GM12878 (cell line): ENCODE data around the gene PRR35. TPM values are rescaled to one million over a fixed set of nuclear protein-coding genes. Genes with fewer than 3 reads are reported as not detected.

Source experiments
- ATAC-seq: fragments of 200-7000 bp; cut with Tn5 transposase; 3 replicates; pipeline ENCODE4 v1.9.1; 2020; ENCODE audit warnings: mild to moderate bottlenecking, moderate library complexity
- BruUV-seq: library from RNA; stranded (reverse); fragments of 400-500 nt; replicated peaks from 2 replicates; lab custom pipeline; 2021; lab: Mats Ljungman, UMichigan
- CTCF ChIA-PET: fragments of 300-600 bp; sonication (Branson Sonifier 250); formaldehyde crosslinking; extraction: SDS; loops from one replicate; lab custom pipeline; 2021; ENCODE audit warnings: inconsistent platforms; lab: Yijun Ruan, JAX
- POLR2A ChIA-PET: fragments of 350-600 bp; formaldehyde crosslinking; extraction: SDS; loops from one replicate; lab custom pipeline; 2021; ENCODE audit warnings: inconsistent platforms; lab: Charles Lee
- RAD21 ChIA-PET: fragments of 300-600 bp; sonication (Branson Sonifier 250); formaldehyde crosslinking; loops from one replicate; lab custom pipeline; 2023; ENCODE audit warnings: antibody characterized with exemption; ENCODE audit not compliant: unreplicated experiment; lab: Charles Lee
- SMC1A ChIA-PET: fragments of 300-600 bp; sonication (Branson Sonifier 250); formaldehyde crosslinking; loops from one replicate; lab custom pipeline; 2023; ENCODE audit not compliant: unreplicated experiment, uncharacterized antibody; lab: Charles Lee
- DNase-seq: peaks from one replicate; pipeline ENCODE4 v3.0.0-alpha.2; 2011; ENCODE audit warnings: low read depth, low spot score
- FAIRE-seq: peaks from 3 replicates; lab custom pipeline; 2011; peaks lifted over from hg19 to GRCh38; lab: Jason Lieb, UNC
- H2AFZ ChIP-seq: 2 replicates; pipeline ENCODE4 v1.6.0; 2011; ENCODE audit warnings: low read depth, low read length, control low read depth; ENCODE audit not compliant: control insufficient read depth
- H3K27ac ChIP-seq: 2 replicates; pipeline ENCODE4 v1.5.1; 2011; ENCODE audit warnings: control low read depth; ENCODE audit not compliant: control insufficient read depth, insufficient read depth
- H3K27me3 ChIP-seq, 2 experiments: replicated peaks in 1 of 2; 2 replicates each; pipeline versions ENCODE4 v1.6.0 to v1.6.1; 2011; ENCODE audit warnings: low read length in 1 of 2; ENCODE audit not compliant: control insufficient read depth in 2 of 2, insufficient read depth in 2 of 2
- H3K36me3 ChIP-seq, 2 experiments: 2 replicates each; pipeline ENCODE4 v1.5.1; 2011; ENCODE audit warnings: low read length in 1 of 2; ENCODE audit not compliant: control insufficient read depth in 2 of 2, insufficient read depth in 2 of 2
- H3K4me1 ChIP-seq: 2 replicates; pipeline ENCODE4 v1.6.1; 2011; ENCODE audit warnings: mild to moderate bottlenecking, low read length, moderate library complexity, mixed read lengths; ENCODE audit not compliant: control insufficient read depth, insufficient read depth
- H3K4me2 ChIP-seq: 2 replicates; pipeline ENCODE4 v1.6.0; 2011; ENCODE audit warnings: control low read depth; ENCODE audit not compliant: control insufficient read depth, insufficient read depth
- H3K4me3 ChIP-seq: fragments of 200-600 bp; sonication (generic); 2 replicates; pipeline ENCODE4 v1.5.1; 2016
- H3K79me2 ChIP-seq: 2 replicates; pipeline ENCODE4 v1.6.0; 2011; ENCODE audit warnings: low read length; ENCODE audit not compliant: control insufficient read depth, insufficient read depth
- H3K9ac ChIP-seq: 2 replicates; pipeline ENCODE4 v1.8.0; 2011; ENCODE audit warnings: low read length, control low read depth, mixed read lengths; ENCODE audit not compliant: control insufficient read depth, insufficient read depth
- H3K9me3 ChIP-seq: replicated peaks from 3 replicates; pipeline ENCODE4 v1.5.1; 2011; ENCODE audit warnings: mild to moderate bottlenecking, low read length; ENCODE audit not compliant: control insufficient read depth, insufficient read depth
- H4K20me1 ChIP-seq: 2 replicates; pipeline ENCODE4 v1.6.0; 2011; ENCODE audit not compliant: control insufficient read depth, insufficient read depth
- MTA3 ChIP-seq: IDR thresholded peaks from 2 replicates; pipeline ENCODE4 v1.6.1; 2012; ENCODE audit warnings: low read length, inconsistent platforms, borderline replicate concordance
- POLR2AphosphoS5 ChIP-seq: IDR thresholded peaks from 2 replicates; pipeline ENCODE4 v1.6.1; 2011; ENCODE audit warnings: mild to moderate bottlenecking, low read length, inconsistent platforms
- SMARCA5 ChIP-seq: fragments of 450-650 bp; IDR thresholded peaks from 2 replicates; pipeline ENCODE4 v1.6.1; 2017; ENCODE audit warnings: mild to moderate bottlenecking
- SPI1 ChIP-seq: IDR thresholded peaks from 2 replicates; pipeline ENCODE4 v1.6.1; 2011; ENCODE audit warnings: low read depth, mild to moderate bottlenecking, low read length, moderate library complexity, borderline replicate concordance; ENCODE audit not compliant: insufficient read depth
- ZNF622 ChIP-seq: fragments of 450-650 bp; IDR thresholded peaks from 2 replicates; pipeline ENCODE4 v1.6.1; 2017; ENCODE audit warnings: mild to moderate bottlenecking, inconsistent platforms
- WGBS: methylation state at CpG from one replicate; pipeline ENCODE4 v1.1.6; 2016; ENCODE audit warnings: low lambda C conversion rate; ENCODE audit not compliant: insufficient replicate concordance, insufficient coverage; ENCODE audit errors: missing lambda C conversion rate; 5-methylcytosine and 5-hydroxymethylcytosine counted together
- in situ Hi-C: fragments of 300-500 bp; cut with MboI; formaldehyde crosslinking; loops from 9 replicates; pipeline ENCODE4 v1.14.3; 2018; ENCODE audit warnings: mixed read lengths
- intact Hi-C: fragments of 100-400 bp; cut with micrococcal nuclease; formaldehyde crosslinking; loops from one replicate; pipeline ENCODE4 v1.14.2; 2022; ENCODE audit not compliant: unreplicated experiment
- polyA plus RNA-seq, 11 experiments: library from polyadenylated mRNA; depleted of rRNA in 4 of 11; unstranded in 6 of 11; stranded (reverse) in 5 of 11; fragments of >200 nt; fragmentation: Nextera tagmentation in 4 of 11; fragmentation: Illumina TruSeq in 1 of 11; extraction: Ambion mirVana in 4 of 11; extraction: Trizol in 1 of 11; gene quantifications; 1 replicate in 1 of 11; 2 replicates in 10 of 11; pipeline versions ENCODE4 v1.2.1 to v1.2.3, GENCODE V29; 2011 to 2016; ENCODE audit warnings: inconsistent platforms in 2 of 11, missing spikeins in 2 of 11, low read depth in 1 of 11
- total RNA-seq, 4 experiments: library from RNA; depleted of rRNA in 3 of 4; stranded (reverse); fragments of >200 nt in 3 of 4; fragmentation: Illumina TruSeq in 1 of 4; extraction: Trizol in 1 of 4; gene quantifications; 2 replicates each; pipeline versions ENCODE4 v1.2.1 to v1.2.3, GENCODE V29; 2013 to 2021
- TF ChIP-seq, protein P1 (sequence below): IDR thresholded peaks from 2 replicates; pipeline ENCODE4 v1.6.1; 2011; ENCODE audit warnings: borderline replicate concordance, low read depth, mild to moderate bottlenecking, moderate library complexity, low read length; ENCODE audit not compliant: insufficient read depth, poor library complexity, severe bottlenecking

PRR35 gene
- total and polyA plus RNA-seq, 10 of the 15 experiments (the other 5 are each of a cell fraction or from before 2014, with no cell fraction given), result not detected

DNA sequence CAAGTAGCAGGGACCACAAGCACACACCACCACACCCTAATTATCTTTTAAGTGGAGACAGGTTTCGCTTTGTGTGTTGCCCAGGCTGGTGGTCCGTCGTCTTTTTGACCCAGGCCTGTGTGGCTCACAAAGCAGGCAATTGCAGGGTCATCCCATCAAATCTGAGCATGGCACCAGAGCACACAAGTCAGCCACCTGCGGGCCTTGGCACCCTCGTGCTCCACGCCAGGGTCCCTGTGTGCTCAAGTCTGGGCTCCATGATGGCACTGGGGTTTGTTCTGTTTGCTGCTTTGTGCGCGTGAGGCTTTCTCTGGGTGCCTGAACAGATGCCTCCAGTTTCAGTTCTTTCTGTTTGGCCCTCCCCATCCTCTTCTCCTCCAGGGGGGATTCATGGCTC lies 35.1 kb upstream of the PRR35 start:
- CTCF ChIA-PET, result interaction anchor here (1.4 to 1.6 kb wide), 2 partner anchors 42 to 75 kb away, joined by 3 to 5 read pairs; partner anchors contain the start of gene NHLRC4
- peak overlapping the region; percentile 99 for H3K4me2 ChIP-seq
- H3K27ac ChIP-seq, result peak overlapping the region; percentile 91
- in situ Hi-C loops, result no loop called here
- RAD21 ChIA-PET, result no interaction called here
- TF ChIP-seq SPI1 (0 out of 2 replicates have a peak, but pooled peaks have one; percentile 10), ZNF622 (no peak), POLR2AphosphoS5 (peak; percentile 24; the same call in 1 of the 2 replicates), MTA3 (0 out of 2 replicates have a peak, but pooled peaks have one; percentile 61), SMARCA5 (0 out of 2 replicates have a peak, but pooled peaks have one; percentile 17)
- TF ChIP-seq, protein P1, sequence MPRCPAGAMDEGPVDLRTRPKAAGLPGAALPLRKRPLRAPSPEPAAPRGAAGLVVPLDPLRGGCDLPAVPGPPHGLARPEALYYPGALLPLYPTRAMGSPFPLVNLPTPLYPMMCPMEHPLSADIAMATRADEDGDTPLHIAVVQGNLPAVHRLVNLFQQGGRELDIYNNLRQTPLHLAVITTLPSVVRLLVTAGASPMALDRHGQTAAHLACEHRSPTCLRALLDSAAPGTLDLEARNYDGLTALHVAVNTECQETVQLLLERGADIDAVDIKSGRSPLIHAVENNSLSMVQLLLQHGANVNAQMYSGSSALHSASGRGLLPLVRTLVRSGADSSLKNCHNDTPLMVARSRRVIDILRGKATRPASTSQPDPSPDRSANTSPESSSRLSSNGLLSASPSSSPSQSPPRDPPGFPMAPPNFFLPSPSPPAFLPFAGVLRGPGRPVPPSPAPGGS, result peak; percentile 5
- TF ChIP-seq, all 136 proteins: peak for 5
- ChIA-PET POLR2A (interaction anchor here (1.4 kb wide), 1 partner anchor 154 kb away, joined by 4 read pairs; the partner anchor contains the start of gene MRPL28), SMC1A (interaction anchor here (1.0 kb wide), 1 partner anchor 42 kb away, joined by 3 read pairs; the partner anchor contains the start of gene NHLRC4)
- intact Hi-C loops, result loop anchor here (5.0 kb wide), 2 partner anchors 42 to 112 kb away; partner anchors contain the start of genes METTL26, NHLRC4 and PIGQ
- DNase-seq (no peak), ATAC-seq (peak; percentile 3), FAIRE-seq (no peak)
- 74% methylated on average over 8 of the region's 8 CpGs for WGBS
- Histone ChIP-seq H3K79me2 (peaks cover 42% of the 10 kb centered on the region), H4K20me1 (no peaks in the 10 kb centered on the region; the same call in 1 of the 2 replicates), H2AFZ (no peak overlapping the region), H3K4me3 (peak overlapping the region; percentile 98; the same call in 1 of the 2 replicates), H3K9me3 (no peaks in the 10 kb centered on the region), H3K9ac (peak overlapping the region; percentile 86; the same call in 1 of the 2 replicates), H3K36me3 (peaks cover 0 to 5% of the 10 kb centered on the region in 2 experiments; a peak in 3 of 4 replicates), H3K27me3 (no peaks in the 10 kb centered on the region), H3K4me1 (peaks cover 29% of the 10 kb centered on the region)
- BruUV-seq, result no TSS peak
